ENCODE results near the gene SLC9A9.

DNA sequence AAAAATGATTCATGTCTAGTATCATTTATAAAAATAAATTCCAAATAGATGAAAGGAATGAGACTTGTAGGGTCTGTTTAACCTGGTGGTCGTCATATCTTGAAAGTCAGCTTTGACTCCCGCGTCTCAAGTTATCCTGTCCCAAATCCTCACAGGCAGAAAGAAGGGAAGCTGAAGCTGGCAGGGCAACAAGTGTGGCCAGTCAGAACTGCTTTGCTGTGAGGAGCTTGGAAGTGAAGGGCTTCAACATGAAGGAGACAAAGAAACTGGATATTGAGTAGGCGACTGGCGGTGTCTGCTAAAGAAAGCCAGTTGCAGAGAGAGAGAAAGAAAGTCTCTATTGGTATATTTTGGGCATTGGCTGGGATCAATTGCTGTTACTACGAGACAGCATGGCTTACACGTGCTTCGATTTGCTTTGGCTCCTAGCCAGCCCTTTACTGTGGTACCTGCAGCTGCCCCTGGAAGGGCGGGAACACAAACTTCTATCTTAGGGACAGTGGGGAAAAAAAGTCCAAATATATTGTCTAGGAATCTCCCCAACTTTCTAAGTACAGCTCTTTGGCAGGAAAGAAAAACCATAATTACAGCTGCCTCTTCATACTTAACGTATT, 621.5 kb downstream of the SLC9A9 start:
- TF ChIP-seq, protein P1, sequence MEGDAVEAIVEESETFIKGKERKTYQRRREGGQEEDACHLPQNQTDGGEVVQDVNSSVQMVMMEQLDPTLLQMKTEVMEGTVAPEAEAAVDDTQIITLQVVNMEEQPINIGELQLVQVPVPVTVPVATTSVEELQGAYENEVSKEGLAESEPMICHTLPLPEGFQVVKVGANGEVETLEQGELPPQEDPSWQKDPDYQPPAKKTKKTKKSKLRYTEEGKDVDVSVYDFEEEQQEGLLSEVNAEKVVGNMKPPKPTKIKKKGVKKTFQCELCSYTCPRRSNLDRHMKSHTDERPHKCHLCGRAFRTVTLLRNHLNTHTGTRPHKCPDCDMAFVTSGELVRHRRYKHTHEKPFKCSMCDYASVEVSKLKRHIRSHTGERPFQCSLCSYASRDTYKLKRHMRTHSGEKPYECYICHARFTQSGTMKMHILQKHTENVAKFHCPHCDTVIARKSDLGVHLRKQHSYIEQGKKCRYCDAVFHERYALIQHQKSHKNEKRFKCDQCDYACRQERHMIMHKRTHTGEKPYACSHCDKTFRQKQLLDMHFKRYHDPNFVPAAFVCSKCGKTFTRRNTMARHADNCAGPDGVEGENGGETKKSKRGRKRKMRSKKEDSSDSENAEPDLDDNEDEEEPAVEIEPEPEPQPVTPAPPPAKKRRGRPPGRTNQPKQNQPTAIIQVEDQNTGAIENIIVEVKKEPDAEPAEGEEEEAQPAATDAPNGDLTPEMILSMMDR (IDR thresholded peaks at IDR 0.05; ENCODE audit: insufficient read depth, low read length): no peak
- TF ChIP-seq POLR2AphosphoS5 (IDR thresholded peaks at IDR 0.05; ENCODE audit: low read depth): no peak

All from HL-60 (cell line).